ENCODE measurements around the gene NLK.

Gene NLK

DNA sequence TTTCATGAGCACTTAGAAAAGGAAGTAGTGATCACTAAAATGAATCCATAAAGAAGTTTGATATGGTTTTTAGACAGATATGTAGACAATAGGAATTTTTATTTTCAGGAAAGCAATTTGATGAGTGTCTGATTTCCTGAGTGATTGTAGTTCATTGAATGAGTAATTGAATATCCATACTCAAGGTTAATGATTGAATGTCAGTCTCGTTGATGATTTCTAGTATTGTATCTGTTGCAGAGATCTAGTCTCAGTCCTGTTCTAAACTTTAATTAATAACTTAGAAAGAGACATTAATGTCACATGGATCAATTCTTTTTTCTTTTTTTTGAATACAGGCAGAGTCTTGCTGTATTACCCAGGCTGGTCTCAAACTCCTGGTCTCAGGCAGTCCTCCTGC lies 78.3 kb downstream of the NLK start:
- Histone ChIP-seq H2AFZ (ENCODE audit: low read depth, low read length) (no peak overlapping the region), H3K36me3 (ENCODE audit: insufficient read depth, low read length) (peaks cover 7% of the 10 kb centered on the region; the same call in 1 of the 2 replicates), H3K9ac (ENCODE audit: low read depth, low read length) (no peak overlapping the region), H3K79me2 (ENCODE audit: insufficient read depth, low read length) (no peaks in the 10 kb centered on the region), H3K27me3 (ENCODE audit: insufficient read depth, low read length, poor library complexity) (no peaks in the 10 kb centered on the region), H3K9me3 (ENCODE audit: insufficient read depth, low read length, severe bottlenecking) (no peaks in the 10 kb centered on the region), H3K4me1 (ENCODE audit: insufficient read depth, low read length) (peaks cover 25% of the 10 kb centered on the region), H3K4me2 (ENCODE audit: insufficient read depth, low read length) (no peak overlapping the region), H3K27ac (ENCODE audit: low read length) (no peak overlapping the region), H4K20me1 (ENCODE audit: insufficient read depth, low read length) (no peaks in the 10 kb centered on the region), H3K4me3 (ENCODE audit: low read depth in 1 of 2, low read length in 2 of 2) (no peak overlapping the region)
- DNase-seq: no peak
- TF ChIP-seq EZH2 (IDR thresholded peaks at IDR 0.05; ENCODE audit: borderline replicate concordance, low read depth, low read length, severe bottlenecking): no peak
- TF ChIP-seq, protein P1, sequence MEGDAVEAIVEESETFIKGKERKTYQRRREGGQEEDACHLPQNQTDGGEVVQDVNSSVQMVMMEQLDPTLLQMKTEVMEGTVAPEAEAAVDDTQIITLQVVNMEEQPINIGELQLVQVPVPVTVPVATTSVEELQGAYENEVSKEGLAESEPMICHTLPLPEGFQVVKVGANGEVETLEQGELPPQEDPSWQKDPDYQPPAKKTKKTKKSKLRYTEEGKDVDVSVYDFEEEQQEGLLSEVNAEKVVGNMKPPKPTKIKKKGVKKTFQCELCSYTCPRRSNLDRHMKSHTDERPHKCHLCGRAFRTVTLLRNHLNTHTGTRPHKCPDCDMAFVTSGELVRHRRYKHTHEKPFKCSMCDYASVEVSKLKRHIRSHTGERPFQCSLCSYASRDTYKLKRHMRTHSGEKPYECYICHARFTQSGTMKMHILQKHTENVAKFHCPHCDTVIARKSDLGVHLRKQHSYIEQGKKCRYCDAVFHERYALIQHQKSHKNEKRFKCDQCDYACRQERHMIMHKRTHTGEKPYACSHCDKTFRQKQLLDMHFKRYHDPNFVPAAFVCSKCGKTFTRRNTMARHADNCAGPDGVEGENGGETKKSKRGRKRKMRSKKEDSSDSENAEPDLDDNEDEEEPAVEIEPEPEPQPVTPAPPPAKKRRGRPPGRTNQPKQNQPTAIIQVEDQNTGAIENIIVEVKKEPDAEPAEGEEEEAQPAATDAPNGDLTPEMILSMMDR (IDR thresholded peaks at IDR 0.05; ENCODE audit: borderline replicate concordance, extremely low read depth, low read length, poor library complexity, severe bottlenecking): no peak
- no peak for ATAC-seq (ENCODE audit: insufficient read depth, low read depth)

DNA sequence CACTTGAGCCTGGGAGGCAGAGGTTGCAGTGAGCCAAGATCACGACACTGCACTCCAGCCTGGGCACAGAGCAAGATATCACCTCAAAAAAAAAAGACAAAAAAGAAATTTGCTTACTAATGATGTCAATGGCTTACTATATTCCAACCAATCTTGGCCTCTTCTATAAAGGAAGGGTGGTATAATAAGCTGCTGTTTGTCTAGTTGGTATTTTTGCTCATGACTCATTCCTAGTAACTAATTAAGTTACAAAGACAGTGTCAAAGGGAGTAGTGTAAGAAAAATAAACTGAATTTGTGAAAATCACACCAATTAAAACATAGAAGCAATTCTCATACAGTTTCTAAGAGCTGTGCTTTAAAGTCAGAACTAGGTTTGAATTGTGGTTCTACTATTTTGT lies 82.5 kb downstream of the NLK start:
- no peak for TF ChIP-seq EZH2 (IDR thresholded peaks at IDR 0.05; ENCODE audit: borderline replicate concordance, low read depth, low read length, severe bottlenecking)
- TF ChIP-seq, protein P1 (IDR thresholded peaks at IDR 0.05; ENCODE audit: borderline replicate concordance, extremely low read depth, low read length, poor library complexity, severe bottlenecking): no peak

GRCh38 chr17:28125526-28126378 lies 83.3 kb downstream of the NLK start:
- ATAC-seq (ENCODE audit: insufficient read depth, low read depth) (no peak), DNase-seq (no peak)
- no peak overlapping the region for H3K4me3 ChIP-seq (ENCODE audit: low read depth in 1 of 2, low read length in 2 of 2)
- no peaks in the 10 kb centered on the region for H3K4me1 ChIP-seq (ENCODE audit: insufficient read depth, low read length)
- no peak overlapping the region for H2AFZ ChIP-seq (ENCODE audit: low read depth, low read length)
- H4K20me1 ChIP-seq (ENCODE audit: insufficient read depth, low read length): no peaks in the 10 kb centered on the region
- no peak overlapping the region for H3K9ac ChIP-seq (ENCODE audit: low read depth, low read length)
- no peaks in the 10 kb centered on the region for H3K79me2 ChIP-seq (ENCODE audit: insufficient read depth, low read length)
- no peak overlapping the region for H3K27ac ChIP-seq (ENCODE audit: low read length)
- TF ChIP-seq EZH2 (IDR thresholded peaks at IDR 0.05; ENCODE audit: borderline replicate concordance, low read depth, low read length, severe bottlenecking): no peak
- TF ChIP-seq, protein P1 (IDR thresholded peaks at IDR 0.05; ENCODE audit: borderline replicate concordance, extremely low read depth, low read length, poor library complexity, severe bottlenecking): no peak
- H3K9me3 ChIP-seq (ENCODE audit: insufficient read depth, low read length, severe bottlenecking): no peaks in the 10 kb centered on the region
- H3K4me2 ChIP-seq (ENCODE audit: insufficient read depth, low read length): no peak overlapping the region
- H3K36me3 ChIP-seq (ENCODE audit: insufficient read depth, low read length): peaks cover 7% of the 10 kb centered on the region; the same call in 1 of the 2 replicates
- H3K27me3 ChIP-seq (ENCODE audit: insufficient read depth, low read length, poor library complexity): no peaks in the 10 kb centered on the region

More for the DNA sequence above, 82.5 kb downstream of the NLK start:
- no peak overlapping the region for H3K27ac ChIP-seq (ENCODE audit: low read length)
- H3K9ac ChIP-seq (ENCODE audit: low read depth, low read length): no peak overlapping the region
- H3K4me3 ChIP-seq (ENCODE audit: low read depth in 1 of 2, low read length in 2 of 2): no peak overlapping the region
- H3K4me1 ChIP-seq (ENCODE audit: insufficient read depth, low read length): no peaks in the 10 kb centered on the region
- H2AFZ ChIP-seq (ENCODE audit: low read depth, low read length): no peak overlapping the region
- no peak for DNase-seq
- H3K9me3 ChIP-seq (ENCODE audit: insufficient read depth, low read length, severe bottlenecking): no peaks in the 10 kb centered on the region
- H3K36me3 ChIP-seq (ENCODE audit: insufficient read depth, low read length): peaks cover 7% of the 10 kb centered on the region; the same call in 1 of the 2 replicates
- no peaks in the 10 kb centered on the region for H3K79me2 ChIP-seq (ENCODE audit: insufficient read depth, low read length)
- H3K27me3 ChIP-seq (ENCODE audit: insufficient read depth, low read length, poor library complexity): no peaks in the 10 kb centered on the region
- H4K20me1 ChIP-seq (ENCODE audit: insufficient read depth, low read length): no peaks in the 10 kb centered on the region
- no peak overlapping the region for H3K4me2 ChIP-seq (ENCODE audit: insufficient read depth, low read length)
- no peak for ATAC-seq (ENCODE audit: insufficient read depth, low read depth)
